Thyroid gland (tissue), 4 donors: ENCODE measurements around the gene DGKZ.

Source experiments
- CTCF ChIP-seq, 6 experiments: fragments of 200-600 bp in 3 of 6; fragments of 450-650 bp in 3 of 6; sonication (generic) in 3 of 6; IDR thresholded peaks; one replicate each; pipeline ENCODE4 v1.5.1; 2016 to 2019; ENCODE audit warnings: antibody characterized with exemption in 6 of 6, mild to moderate bottlenecking in 2 of 6, inconsistent platforms in 1 of 6, moderate library complexity in 1 of 6
- POLR2A ChIP-seq, 2 donors: fragments of 450-650 bp; IDR thresholded peaks; one replicate each; pipeline ENCODE4 v1.6.1; 2017; ENCODE audit warnings: antibody characterized with exemption in 2 of 2, mild to moderate bottlenecking in 2 of 2, moderate library complexity in 1 of 2

GRCh38 chr11:46426233-46426991, 79.1 kb downstream of the DGKZ start:
- TF ChIP-seq CTCF (IDR thresholded peaks at IDR 0.05) = no peak
- no peak for TF ChIP-seq POLR2A (IDR thresholded peaks at IDR 0.05)
